OCI-M2 (cell line): ENCODE measurements around the gene SORBS2.
A peak's percentile ranks its signal among the peaks of the same experiment; 100 is the strongest.

Source experiments
- DNase-seq: peaks from one replicate; lab custom pipeline; 2025; ENCODE audit not compliant: unreplicated experiment; lab: John Stamatoyannopoulos, UW

The SORBS2 gene

DNA sequence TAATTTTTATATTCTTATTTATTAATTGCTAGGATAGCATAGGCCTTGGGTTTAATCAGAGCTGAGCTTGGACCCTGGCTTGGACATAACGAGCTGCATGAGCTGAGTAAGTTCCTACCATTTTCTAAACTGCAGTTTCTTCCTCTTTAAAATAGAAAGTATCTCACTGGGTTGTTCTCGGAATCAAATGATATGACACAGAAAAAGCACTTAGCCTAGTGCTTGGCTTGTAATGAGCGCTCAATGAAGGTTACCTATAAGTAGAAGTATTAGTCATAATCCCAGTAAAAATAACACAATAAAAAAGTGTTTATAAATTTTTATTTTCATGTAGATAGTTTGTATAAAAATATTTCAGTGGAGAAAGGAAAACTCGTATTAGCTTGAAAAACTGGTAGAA lies 163.4 kb downstream of the SORBS2 start:
- no peak for DNase-seq

- no peak for DNase-seq
These were observed 166.6 kb downstream of the SORBS2 start for GRCh38 chr4:185645403-185645802.

DNA sequence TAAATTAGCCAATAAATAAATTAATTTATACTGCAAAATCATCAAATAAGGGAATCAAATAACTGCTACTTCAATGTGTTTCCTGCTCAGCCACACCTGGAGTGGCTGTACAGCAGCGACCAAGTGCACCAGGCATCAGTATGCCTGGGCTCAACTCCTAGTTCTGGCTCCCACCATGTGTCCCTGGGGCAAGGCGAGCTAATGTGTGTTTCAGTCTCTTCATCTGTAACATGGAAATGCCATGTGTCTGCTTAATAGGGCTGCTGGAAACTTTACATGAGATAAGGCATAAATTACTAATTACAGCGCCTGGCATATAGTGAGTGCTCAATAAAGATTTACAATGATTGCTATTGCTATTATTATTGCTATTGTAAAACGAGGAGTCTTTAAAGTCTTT lies 167.6 kb downstream of the SORBS2 start:
- no peak for DNase-seq

- DNase-seq, result no peak
These were observed 169.1 kb downstream of the SORBS2 start for GRCh38 chr4:185642907-185643306.

DNA sequence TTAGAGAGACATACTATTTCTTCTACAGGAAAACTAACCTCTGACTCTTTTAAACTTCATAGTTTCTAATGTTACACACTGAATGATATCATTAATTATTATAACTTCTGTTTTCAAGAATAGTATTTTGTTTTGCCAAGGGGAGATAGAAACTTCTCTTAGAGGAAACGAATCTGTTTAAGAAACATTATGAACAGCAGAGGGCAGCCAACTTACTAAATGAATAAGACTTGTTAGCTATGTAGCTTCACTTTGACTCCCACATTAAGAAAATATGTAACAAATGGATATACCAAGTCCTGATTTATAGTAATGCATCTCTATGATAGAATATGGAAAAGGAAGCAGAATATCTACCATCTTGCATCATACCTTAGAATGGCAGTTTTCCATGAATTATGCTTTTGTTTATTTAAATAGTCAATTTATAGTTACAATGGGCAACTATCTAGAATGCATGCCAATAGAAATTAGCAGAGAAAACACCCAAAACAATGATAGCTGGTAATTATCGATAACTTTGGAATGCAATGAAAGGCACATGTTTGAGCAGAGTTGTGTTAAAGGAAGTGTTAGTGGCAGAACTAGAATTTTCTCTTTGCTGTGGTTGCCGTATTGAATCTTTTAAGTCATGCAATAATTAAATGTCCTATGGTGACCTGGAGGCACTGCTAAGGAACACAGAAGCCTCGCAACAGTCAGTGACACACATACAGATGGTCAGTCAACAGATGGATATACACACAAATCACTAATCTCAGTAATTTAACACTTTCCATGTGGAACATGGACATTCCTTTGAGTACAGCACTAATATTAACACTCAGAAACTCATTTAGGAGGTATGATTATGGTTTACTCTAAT lies 171.0 kb downstream of the SORBS2 start:
- DNase-seq, result peak; percentile 8

DNA sequence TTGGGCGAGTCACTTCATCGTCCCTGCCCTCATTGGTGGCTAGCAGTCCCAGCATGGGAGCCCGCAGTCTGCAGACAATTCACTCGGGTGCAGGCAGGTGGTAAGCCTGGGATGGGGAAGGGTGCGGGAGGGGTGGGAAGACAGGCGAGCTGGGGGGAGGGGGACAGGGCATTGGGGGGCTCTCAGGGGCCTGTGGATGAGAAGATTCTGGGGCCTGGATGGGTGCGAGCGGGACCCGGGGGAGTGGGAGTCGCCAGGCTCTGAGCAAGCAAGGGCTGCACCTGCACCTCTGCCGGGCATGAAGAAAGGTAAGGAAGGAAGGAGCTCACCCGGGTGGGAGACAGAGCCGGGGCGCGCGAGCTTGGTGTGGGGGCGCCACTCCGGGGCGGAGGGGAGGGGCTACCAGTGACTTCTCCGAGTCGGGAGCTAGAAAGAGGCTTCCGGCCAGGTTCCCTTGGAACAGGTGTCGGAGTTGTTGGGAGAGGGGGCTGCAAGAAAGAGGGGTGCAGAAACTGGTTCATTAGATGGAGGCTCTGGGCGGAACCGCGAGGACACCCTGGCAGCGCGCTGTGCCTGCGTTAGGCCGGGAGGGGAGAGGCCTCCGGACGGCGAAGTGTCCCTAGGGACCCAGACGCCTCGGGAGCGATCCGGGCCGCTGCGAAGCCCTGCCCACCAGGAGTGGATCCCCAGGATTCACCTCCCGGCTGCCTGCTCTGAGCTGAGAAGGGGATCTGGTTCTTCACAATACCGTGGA lies 173.3 kb downstream of the SORBS2 start:
- DNase-seq, result no peak

DNA sequence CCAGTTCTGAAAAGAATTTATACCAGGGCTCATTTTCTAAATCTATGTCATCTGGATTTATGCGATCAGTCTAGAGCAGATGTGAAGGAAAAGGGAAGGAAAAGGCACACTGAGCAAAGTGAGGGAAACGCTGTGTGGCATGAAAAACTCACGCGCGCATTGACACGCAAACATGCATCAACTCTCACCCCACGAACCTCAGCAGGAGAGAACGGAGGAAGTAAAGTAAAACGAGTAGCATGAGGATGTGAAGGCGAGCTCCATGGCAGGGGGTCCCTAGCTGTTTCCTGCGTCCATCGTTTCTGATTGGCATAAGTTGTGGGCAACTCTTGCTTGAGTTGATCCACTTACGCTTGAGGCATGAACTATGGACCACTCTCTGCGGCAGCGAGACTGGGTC lies 173.9 kb downstream of the SORBS2 start:
- no peak for DNase-seq

DNA sequence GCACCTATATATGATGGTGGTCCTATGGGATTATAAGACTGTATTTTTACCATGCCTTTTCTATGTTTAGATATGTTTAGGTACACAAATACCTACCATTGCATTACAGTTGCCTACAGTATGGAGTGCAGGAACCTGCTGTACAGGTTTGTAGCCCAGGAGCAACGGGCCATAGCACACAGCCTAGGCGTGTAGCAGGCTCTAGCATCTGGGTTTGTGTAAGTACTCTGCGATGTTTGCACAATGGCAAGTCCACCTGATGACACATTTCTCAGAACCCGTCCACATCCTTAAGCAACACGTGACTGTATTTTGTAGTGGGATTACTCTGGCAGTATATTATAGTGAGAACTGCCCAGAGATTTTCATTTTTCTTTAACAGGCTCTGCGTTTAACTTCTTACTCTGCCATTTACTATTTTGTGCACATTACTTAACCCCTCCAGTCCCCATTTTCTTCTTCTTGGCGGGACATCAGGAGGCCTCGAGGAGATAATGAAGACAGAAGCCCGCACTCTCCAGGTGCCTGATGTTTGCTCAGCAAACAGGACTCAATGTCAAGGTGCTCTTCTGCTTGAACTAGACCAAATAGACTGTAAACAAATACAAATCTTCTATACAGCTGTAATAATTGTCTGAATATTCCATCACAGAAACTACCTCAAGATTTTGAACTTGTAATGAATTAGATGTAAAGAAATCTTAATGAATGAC lies 174.7 kb downstream of the SORBS2 start:
- no peak for DNase-seq

GRCh38 chr4:185634066-185634652 lies 177.8 kb downstream of the SORBS2 start:
- no peak for DNase-seq

DNA sequence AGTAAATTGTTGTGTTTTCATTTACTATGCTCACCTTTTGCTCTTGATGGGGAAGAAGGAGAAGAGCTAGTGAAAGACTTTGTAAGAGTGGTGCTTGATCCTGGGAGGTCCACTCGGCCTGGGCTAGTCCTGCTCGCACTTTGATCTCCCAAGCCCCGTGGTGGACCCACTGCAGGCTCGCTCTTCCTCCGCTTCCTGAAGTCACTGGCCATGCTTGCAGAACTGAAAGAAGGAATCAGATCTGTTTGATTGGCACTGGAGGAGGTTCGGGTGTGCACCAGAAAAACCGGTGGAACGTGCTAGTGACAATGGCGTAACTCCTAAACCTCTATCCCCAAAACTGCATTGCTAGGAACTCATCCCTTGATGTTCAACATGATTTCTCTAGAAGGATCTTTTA lies 185.2 kb downstream of the SORBS2 start:
- no peak for DNase-seq

DNA sequence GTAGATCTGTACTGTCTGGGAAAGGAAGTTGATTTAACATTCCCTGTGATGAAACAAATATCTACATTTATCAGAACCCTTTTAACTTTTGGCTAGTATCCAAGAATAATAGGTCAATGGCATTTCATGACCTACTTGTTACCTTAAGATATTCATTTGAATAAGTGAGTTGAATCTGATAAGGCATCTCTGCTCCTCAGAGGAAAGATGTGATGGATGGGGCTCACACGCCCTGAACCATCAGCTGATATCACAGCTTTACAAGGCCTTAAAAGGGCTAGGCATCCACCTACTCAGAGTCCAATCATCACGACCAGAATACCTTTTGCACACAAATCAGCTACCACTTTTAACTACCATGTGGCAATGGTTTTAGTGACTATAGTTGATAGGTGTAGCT lies 186.5 kb downstream of the SORBS2 start:
- no peak for DNase-seq

DNA sequence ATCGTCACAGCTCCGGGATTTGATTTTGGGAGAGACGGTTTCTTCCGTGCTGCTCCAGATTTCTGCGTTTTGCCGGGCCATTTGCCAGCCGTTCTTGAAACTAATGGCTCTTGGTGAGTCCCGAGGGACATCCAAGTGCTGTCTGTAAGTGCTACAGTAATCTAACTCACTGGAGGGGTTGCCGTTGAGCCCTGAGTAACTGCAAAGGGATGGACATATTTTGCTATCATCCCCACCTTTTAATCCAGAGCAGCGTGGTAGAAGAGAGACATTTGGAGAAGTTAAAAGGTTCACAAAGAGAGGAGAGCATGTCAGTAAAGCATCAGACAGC lies 187.8 kb downstream of the SORBS2 start:
- no peak for DNase-seq

- DNase-seq, result no peak
These were observed 188.3 kb downstream of the SORBS2 start for GRCh38 chr4:185623444-185624258.

- no peak for DNase-seq
These were observed 203.8 kb downstream of the SORBS2 start for GRCh38 chr4:185608185-185608584.

DNA sequence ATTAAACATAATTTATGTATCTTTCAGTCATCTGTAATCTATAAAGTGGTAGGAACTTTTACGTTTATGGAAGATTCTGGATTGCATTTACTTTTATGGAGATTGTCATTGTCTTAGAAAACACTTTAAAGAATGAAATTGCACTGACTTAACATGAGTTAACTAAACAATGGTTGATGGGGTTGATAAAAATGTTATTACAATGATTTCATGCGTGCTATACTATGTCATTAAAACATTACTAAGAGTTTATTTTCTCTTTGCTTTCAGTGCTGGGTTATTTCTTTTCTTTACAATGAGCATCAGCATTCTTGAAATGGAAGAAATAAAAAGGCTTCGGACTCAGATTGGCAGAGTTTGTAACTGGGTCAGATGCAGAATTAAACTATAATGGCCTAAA lies 209.6 kb downstream of the SORBS2 start:
- DNase-seq, result no peak

- no peak for DNase-seq
These were observed 211.1 kb downstream of the SORBS2 start for GRCh38 chr4:185600801-185601434.

GRCh38 chr4:185599553-185600243 lies 212.3 kb downstream of the SORBS2 start:
- DNase-seq, result no peak

- DNase-seq, result no peak
These were observed 213.0 kb downstream of the SORBS2 start for GRCh38 chr4:185598846-185599552.
